ENCODE measurements around the gene CDK15.
"Not testable (repeated sequence)": the region's sequence is repeated elsewhere in the genome, so short reads cannot be mapped to it uniquely, and the experiment has no call there.

CDK15 gene

GRCh38 chr2:201806442-201807170 lies at the start of gene CDK15:
TSS of gene CDK15 (plus strand) at chr2:201806537. CDS start at chr2:201806665, 128 bp downstream.
- no peak for DNase-seq (ENCODE audit: low read depth in 2 of 2)

GRCh38 chr2:201758234-201758633 lies 48.1 kb upstream of the CDK15 start:
- no peak for DNase-seq (ENCODE audit: low read depth in 2 of 2)

- DNase-seq (ENCODE audit: low read depth in 2 of 2) = no peak
Observed at GRCh38 chr2:201758873-201759272, 47.5 kb upstream of the CDK15 start.

GRCh38 chr2:201759567-201759966 lies 46.8 kb upstream of the CDK15 start:
- DNase-seq (ENCODE audit: low read depth in 2 of 2) = no peak

- DNase-seq (ENCODE audit: low read depth in 2 of 2) = no peak
Observed at GRCh38 chr2:201761101-201761500, 45.2 kb upstream of the CDK15 start.

GRCh38 chr2:201764469-201764868 lies 41.9 kb upstream of the CDK15 start:
- DNase-seq (ENCODE audit: low read depth in 2 of 2) = not testable (repeated sequence)

GRCh38 chr2:201765799-201766198 lies 40.5 kb upstream of the CDK15 start:
- DNase-seq (ENCODE audit: low read depth in 2 of 2) = no peak

- DNase-seq (ENCODE audit: low read depth in 2 of 2) = no peak
Observed at GRCh38 chr2:201768918-201769317, 37.4 kb upstream of the CDK15 start.

GRCh38 chr2:201769666-201770373 lies 36.5 kb upstream of the CDK15 start:
- DNase-seq (ENCODE audit: low read depth in 2 of 2) = no peak

- no peak for DNase-seq (ENCODE audit: low read depth in 2 of 2)
Observed at GRCh38 chr2:201773990-201774389, 32.3 kb upstream of the CDK15 start.

GRCh38 chr2:201774546-201774945 lies 31.8 kb upstream of the CDK15 start:
- DNase-seq (ENCODE audit: low read depth in 2 of 2) = no peak

GRCh38 chr2:201775326-201775725 lies 31.0 kb upstream of the CDK15 start:
- no peak for DNase-seq (ENCODE audit: low read depth in 2 of 2)

GRCh38 chr2:201777043-201777442 lies 29.3 kb upstream of the CDK15 start:
- DNase-seq (ENCODE audit: low read depth in 2 of 2) = no peak

GRCh38 chr2:201777869-201778268 lies 28.5 kb upstream of the CDK15 start:
- no peak for DNase-seq (ENCODE audit: low read depth in 2 of 2)

GRCh38 chr2:201779901-201780673 lies 26.2 kb upstream of the CDK15 start:
- DNase-seq (ENCODE audit: low read depth in 2 of 2) = peak in 1 of 2 donors; percentile 8

- DNase-seq (ENCODE audit: low read depth in 2 of 2) = peak; percentile 89 to 92
Observed at GRCh38 chr2:201780674-201781493, 25.5 kb upstream of the CDK15 start, which contains the start of gene ALS2. TSS of gene ALS2 (minus strand) at chr2:201780933. CDS start at chr2:201768885, 12,048 bp downstream.

GRCh38 chr2:201781557-201782051 lies 24.7 kb upstream of the CDK15 start:
- peak in 1 of 2 donors; percentile 4 for DNase-seq (ENCODE audit: low read depth in 2 of 2)

GRCh38 chr2:201784563-201784962 lies 21.8 kb upstream of the CDK15 start:
- no peak for DNase-seq (ENCODE audit: low read depth in 2 of 2)

- DNase-seq (ENCODE audit: low read depth in 2 of 2) = no peak
Observed at GRCh38 chr2:201785135-201785534, 21.2 kb upstream of the CDK15 start.

- no peak for DNase-seq (ENCODE audit: low read depth in 2 of 2)
Observed at GRCh38 chr2:201786471-201786870, 19.9 kb upstream of the CDK15 start.

- no peak for DNase-seq (ENCODE audit: low read depth in 2 of 2)
Observed at GRCh38 chr2:201788371-201788770, 18.0 kb upstream of the CDK15 start.
